ENCODE results near the gene PIEZO2. TPM values are rescaled to one million over a fixed set of nuclear protein-coding genes. Genes with fewer than 3 reads are reported as not detected.

Gene PIEZO2
- total RNA-seq, 6 experiments from 2014 or later = not detected

- no peak for DNase-seq
- TF ChIP-seq CTCF (IDR thresholded peaks at IDR 0.05) = no peak
- H3K4me1 Mint-ChIP-seq (ENCODE audit: low read depth) = no peaks in the 10 kb centered on the region
- no peak overlapping the region for H3K27ac Mint-ChIP-seq
- H3K9me3 Mint-ChIP-seq = no peaks in the 10 kb centered on the region
- peaks cover 7% of the 10 kb centered on the region for H3K27me3 Mint-ChIP-seq (ENCODE audit: insufficient read depth)
- no peaks in the 10 kb centered on the region for H3K36me3 Mint-ChIP-seq (ENCODE audit: low read depth)
- H3K4me3 Mint-ChIP-seq = no peak overlapping the region
Measured at GRCh38 chr18:10858477-10858876, 290.9 kb downstream of the PIEZO2 start.

GRCh38 chr18:10856132-10856531 lies 293.2 kb downstream of the PIEZO2 start:
- DNase-seq = peak; percentile 27
- peaks cover 7% of the 10 kb centered on the region for H3K27me3 Mint-ChIP-seq (ENCODE audit: insufficient read depth)
- no peak for TF ChIP-seq CTCF (IDR thresholded peaks at IDR 0.05)
- no peaks in the 10 kb centered on the region for H3K4me1 Mint-ChIP-seq (ENCODE audit: low read depth)
- H3K27ac Mint-ChIP-seq = no peak overlapping the region
- no peak overlapping the region for H3K4me3 Mint-ChIP-seq
- no peaks in the 10 kb centered on the region for H3K9me3 Mint-ChIP-seq
- H3K36me3 Mint-ChIP-seq (ENCODE audit: low read depth) = no peaks in the 10 kb centered on the region

- H3K4me1 Mint-ChIP-seq (ENCODE audit: low read depth) = 0 out of 2 replicates have a peak, but pooled peaks cover 4% of the 10 kb centered on the region
- no peaks in the 10 kb centered on the region for H3K9me3 Mint-ChIP-seq
- H3K4me3 Mint-ChIP-seq = no peak overlapping the region
- TF ChIP-seq CTCF (IDR thresholded peaks at IDR 0.05) = no peak
- no peak for DNase-seq
- no peak overlapping the region for H3K27ac Mint-ChIP-seq
- no peaks in the 10 kb centered on the region for H3K36me3 Mint-ChIP-seq (ENCODE audit: low read depth)
- peaks cover 5% of the 10 kb centered on the region for H3K27me3 Mint-ChIP-seq (ENCODE audit: insufficient read depth)
Measured at GRCh38 chr18:10852385-10853303, 296.7 kb downstream of the PIEZO2 start.

GRCh38 chr18:10851824-10852319 lies 297.5 kb downstream of the PIEZO2 start:
- Mint-ChIP-seq H3K4me3 (no peak overlapping the region), H3K9me3 (no peaks in the 10 kb centered on the region), H3K4me1 (ENCODE audit: low read depth) (0 out of 2 replicates have a peak, but pooled peaks cover 5% of the 10 kb centered on the region), H3K27me3 (ENCODE audit: insufficient read depth) (peaks cover 10% of the 10 kb centered on the region), H3K36me3 (ENCODE audit: low read depth) (no peaks in the 10 kb centered on the region), H3K27ac (no peak overlapping the region)
- DNase-seq = peak; percentile 52
- peak; percentile 89 for TF ChIP-seq CTCF (IDR thresholded peaks at IDR 0.05)

- TF ChIP-seq CTCF (IDR thresholded peaks at IDR 0.05) = no peak
- Mint-ChIP-seq H3K4me3 (no peak overlapping the region), H3K36me3 (ENCODE audit: low read depth) (no peaks in the 10 kb centered on the region), H3K9me3 (no peaks in the 10 kb centered on the region), H3K4me1 (ENCODE audit: low read depth) (0 out of 2 replicates have a peak, but pooled peaks cover 5% of the 10 kb centered on the region), H3K27me3 (ENCODE audit: insufficient read depth) (peaks cover 20% of the 10 kb centered on the region), H3K27ac (no peak overlapping the region)
- DNase-seq = no peak
Measured at GRCh38 chr18:10850840-10851239, 298.5 kb downstream of the PIEZO2 start.

Data from HFFc6 (cell line).